GDM1 (cell line): ENCODE results near the gene COL4A6.
A peak's percentile ranks its signal among the peaks of the same experiment; 100 is the strongest.
"Not testable (repeated sequence)": the region's sequence is repeated elsewhere in the genome, so short reads cannot be mapped to it uniquely, and the experiment has no call there.

Experiments used
- DNase-seq: peaks from one replicate; lab custom pipeline; 2025; lab: John Stamatoyannopoulos, UW

COL4A6 gene

DNA sequence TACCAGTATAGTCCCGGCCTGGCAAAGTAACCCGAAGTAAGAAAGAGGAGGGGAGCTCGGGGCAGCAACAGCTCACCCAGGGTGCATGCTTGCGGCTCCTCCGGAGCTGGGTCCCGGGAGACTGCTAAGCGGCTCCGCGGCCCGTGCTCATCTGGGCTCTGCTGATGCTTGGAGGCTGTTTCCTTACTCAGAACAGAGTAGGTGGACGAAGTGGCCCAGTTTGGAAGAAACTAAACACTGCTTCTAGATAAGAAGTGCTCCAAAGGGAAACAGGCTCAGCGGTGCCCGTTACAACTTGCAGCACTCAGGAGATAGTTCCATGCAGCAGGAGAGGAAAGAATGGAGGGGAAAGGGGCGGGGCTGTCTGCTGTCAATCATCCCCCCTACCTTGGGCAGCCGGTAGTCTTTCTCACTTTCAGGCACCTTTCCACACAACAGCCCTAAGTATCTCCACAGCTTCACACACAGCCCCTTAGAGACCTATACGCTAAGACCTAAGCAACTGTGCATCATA is at the start of gene COL4A6:
Gene COL4A6, minus strand, starts transcription at position 313 of the 514 bp plus-strand sequence. Its CDS starts 226 bp downstream, at position 87.
- DNase-seq = no peak

DNA sequence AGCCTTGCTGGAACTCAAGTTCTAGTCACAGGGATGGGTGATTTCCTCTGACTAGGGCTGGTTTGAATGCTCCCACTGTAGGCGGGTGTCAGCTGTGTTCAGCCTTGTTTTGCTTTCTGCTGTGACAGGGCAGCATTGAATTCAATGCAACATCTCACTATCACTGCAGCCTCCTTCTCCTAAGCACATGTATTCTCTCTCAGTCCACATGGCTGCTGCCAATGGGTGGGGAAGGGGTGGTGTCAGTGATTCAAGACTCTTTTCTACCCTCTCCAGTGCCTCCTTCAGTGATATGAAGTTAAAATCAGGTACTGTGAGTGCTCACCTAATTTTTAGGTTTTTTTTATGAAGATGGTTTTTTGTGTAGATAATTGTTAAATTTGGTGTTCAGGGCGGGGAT is 47.7 kb upstream of the COL4A6 start:
- DNase-seq = no peak

DNA sequence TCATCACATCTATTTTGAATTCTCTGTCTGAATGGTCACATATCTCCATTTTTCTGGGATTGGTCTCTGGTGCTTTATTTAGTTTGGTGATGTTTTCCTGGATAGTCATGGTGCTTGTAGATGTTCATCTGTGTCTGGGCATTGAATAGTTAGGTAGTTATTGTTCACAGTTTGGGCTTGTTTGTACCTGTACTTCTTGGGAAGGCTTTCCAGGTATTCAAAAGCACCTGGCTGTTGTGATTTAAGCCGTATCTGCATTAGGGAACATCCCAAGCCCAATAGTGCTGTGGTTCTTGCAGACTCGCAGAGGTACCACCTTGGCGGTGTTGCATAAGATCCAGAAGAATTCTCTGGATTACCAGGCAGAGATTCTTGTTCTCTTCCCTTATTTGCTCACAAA is 46.0 kb upstream of the COL4A6 start:
- no peak for DNase-seq

DNA sequence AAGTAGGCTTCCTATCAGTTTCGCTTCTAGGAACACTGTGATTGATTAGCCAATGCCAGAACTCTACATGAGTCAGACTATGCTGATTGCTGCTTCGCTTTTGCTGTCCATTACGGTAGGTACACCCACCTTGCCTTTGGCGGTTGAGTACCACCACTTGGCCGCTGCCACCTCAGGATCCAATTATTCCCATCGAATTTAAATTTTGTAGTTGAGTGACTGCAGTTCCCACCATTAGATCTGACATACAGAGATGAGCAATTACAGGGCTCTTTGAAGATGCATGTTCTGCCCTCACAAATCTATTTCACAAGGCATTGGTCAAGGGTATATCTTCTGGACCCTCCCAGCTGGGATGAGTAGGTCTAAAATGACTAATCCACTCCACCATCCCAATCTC is 43.3 kb upstream of the COL4A6 start:
- DNase-seq = not testable (repeated sequence)

DNA sequence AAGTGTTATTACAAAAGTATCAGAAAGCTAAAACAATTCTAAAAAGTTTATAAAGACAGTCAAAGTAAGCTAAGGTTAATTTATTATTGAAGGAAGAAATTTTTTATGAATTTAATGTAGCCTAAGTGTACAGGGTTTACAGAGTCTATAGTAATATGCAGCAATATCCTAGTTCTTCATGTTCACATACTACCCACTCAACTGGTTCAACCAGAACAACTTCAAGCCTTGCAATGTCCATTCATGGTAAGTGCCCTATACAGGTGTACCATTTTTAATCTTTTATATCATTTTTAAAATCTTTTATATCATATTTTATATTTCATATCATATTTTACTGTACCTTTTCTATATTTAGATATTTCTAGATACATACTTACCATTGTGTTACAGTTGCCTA is 35.8 kb upstream of the COL4A6 start:
- DNase-seq = no peak

DNA sequence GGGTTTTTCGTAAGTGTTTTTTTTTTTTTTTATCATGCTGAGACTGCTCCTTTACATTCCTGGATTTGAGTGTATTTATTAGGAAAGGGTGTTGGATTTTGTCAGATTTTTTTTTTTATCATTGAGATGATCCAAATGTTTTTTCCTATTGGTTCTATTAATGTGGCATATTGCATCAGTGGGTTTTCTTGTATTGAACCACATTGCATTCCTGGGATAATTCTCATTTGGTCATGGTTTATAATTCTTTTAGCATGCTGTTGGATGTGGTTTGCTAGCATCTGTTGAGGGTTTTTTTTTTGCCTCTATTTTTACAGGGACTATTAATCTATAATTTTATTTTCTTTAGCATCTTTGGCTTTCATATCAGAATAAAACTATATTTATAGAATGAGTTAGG is 30.3 kb upstream of the COL4A6 start:
- DNase-seq = no peak

DNA sequence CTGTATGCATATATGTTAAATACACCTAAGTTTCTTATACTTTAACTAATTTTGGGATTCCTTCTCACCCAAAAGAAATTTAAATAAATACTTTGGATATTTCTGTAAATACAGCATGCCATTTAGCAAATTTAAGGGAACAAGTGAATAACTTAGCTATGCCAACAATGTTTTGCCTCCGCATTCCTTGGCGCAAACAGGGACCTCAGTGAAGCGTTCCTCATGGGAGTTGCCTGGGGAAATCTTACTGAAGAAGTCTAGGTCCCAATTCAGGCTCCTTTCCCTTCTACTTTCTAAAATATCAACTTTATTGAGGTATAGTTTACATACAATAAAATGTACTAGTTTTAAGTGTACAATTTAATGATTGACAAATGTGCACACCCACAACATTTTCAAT is 26.4 kb upstream of the COL4A6 start:
- no peak for DNase-seq

DNA sequence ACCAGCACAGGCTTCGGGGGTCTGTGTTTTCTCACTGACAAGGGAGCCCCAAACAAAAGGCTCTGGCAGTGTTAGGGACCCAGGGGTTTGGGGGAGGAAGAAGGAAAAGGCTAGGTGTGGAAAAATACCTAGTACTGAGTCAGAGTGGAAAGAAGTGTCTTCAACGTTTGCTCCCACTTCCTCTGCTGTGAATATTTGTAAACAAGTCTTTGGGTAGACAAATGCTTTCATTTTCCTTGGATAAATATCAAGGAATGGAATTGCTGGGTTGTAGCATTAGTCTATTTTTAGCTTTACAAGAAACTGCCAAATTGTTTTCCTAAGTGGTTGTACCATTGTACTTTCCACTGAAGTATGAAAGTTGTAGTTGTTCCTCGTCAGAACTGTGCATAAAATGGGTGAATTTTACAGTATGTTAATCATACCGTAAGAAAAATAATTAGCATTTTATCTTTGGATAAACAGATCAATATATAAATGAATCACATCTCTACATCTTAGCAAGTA is 18.8 kb upstream of the COL4A6 start:
- no peak for DNase-seq

DNA sequence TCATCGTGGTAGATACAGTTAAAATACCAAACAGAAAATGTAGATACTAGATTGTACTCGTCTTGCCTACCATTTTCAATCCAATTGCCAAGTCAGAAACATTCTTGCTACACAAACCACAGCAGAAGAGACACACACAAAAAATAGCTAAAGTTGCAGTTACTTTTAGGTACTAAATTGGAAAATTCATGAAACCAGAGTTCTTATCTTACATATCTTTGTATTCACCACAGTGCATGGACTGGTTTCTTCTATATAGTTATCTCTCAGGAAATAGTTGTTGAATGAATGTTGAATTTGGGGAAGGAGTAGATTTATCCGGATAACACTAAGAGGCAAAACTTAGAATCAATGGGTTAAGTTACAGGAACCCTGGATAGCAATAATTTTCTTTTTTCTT is 15.6 kb upstream of the COL4A6 start:
- no peak for DNase-seq

DNA sequence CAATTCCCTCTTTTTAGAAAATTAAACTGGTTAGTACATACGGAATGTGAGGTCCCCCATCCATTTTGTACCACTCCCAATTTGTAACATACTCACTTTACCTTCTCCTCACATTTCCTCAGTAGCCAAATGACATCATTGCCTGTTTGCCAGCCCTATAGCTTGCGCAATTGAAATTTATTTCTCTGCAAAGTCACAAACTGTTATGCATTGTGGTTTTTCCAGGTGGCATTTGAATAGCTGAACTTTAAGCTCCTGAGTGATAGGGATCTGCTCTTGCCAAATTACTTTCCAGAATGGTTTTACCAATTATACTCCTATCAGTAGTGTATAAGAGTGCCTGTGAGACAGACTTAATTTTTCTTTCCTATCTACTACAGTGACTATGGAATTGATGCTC is 9.1 kb upstream of the COL4A6 start:
- DNase-seq = no peak

DNA sequence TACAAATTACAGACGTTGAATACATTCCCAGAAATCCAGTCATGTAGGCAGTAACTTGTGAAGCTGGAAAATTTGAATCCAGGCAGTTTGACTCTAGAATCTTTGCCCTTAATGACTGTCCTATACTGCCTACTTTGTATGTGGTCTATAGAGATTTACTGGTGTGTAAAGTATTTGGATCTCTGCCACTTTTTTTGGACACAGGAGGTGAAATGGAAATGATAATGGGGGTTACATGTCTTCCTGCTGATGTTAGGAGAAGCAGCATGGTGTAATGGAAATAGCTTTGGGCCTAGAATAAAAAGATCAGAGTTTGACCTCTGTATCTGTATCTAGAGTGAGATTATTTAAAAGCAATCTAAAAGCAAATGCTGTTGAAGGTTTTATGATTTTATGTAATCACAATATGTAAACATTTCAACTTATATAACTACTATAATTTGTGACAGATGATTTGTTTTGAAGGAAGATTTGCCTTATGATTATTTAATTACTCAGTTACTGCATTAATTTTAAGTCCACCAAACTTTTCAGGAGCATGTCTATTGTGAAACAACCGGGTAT is 4.8 kb upstream of the COL4A6 start:
- DNase-seq = no peak

DNA sequence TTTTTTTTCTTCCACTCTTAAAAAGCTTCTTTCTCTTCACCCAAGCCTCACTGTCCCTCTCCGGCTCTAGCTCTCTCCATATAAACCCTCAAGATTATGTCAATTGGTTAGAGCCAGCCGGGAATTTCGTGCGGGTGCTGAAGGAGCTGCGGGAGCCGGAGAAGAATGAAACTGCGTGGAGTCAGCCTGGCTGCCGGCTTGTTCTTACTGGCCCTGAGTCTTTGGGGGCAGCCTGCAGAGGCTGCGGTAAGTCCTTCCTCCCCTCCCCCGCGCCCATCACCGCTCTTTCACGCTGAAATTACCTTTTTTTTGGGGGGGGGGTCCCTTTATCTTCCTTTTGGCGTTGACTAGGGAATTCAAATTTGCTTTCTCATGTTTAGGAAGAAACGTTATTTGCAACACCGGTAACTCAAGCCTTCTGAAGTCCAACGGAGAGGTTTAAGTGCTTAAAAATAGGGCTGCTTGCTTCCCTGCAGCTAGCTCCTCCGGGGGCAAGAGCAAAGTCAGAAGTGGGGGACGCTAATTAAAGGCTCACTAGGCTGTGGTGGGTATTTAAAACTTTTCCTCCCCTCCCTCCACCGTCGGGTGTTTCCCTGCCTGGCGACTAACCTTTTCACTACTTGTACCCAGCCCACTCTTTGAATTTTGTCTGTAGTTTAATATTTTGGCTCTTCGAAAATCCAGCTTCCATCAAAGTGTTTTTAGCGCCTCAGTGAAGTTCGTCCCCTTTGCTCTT is 1.9 kb upstream of the COL4A6 start:
- DNase-seq = no peak

DNA sequence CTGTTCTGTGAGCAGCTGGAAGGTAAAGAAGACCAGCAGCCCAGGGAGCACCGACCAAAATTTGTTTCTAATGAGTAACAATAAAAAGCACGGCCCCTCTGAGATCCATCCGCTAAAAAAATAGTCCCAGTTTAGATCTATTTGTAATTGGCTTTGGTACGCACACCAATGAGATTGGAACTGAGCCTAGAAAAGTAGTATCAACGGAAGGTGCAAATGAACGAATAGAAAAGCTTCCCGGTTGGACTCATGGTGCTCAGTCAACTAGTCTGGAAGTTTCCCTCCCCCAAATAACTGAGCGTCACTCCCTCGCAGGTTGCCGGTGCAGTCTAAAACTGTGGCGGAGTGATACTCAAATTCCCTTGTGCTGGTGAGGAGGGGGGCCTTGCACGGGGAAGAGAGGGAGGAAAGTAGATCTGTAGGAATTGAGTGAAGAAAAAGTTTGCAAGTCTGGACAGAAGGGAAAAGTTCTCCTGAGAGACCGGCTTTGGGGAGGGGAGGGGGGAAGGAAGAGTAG is 1.3 kb upstream of the COL4A6 start, which contains the start of gene COL4A5:
Gene COL4A5, plus strand, starts transcription at position 413 of the 517 bp plus-strand sequence. CDS start 288 bp downstream, outside the sequence.
- DNase-seq = peak; percentile 54

DNA sequence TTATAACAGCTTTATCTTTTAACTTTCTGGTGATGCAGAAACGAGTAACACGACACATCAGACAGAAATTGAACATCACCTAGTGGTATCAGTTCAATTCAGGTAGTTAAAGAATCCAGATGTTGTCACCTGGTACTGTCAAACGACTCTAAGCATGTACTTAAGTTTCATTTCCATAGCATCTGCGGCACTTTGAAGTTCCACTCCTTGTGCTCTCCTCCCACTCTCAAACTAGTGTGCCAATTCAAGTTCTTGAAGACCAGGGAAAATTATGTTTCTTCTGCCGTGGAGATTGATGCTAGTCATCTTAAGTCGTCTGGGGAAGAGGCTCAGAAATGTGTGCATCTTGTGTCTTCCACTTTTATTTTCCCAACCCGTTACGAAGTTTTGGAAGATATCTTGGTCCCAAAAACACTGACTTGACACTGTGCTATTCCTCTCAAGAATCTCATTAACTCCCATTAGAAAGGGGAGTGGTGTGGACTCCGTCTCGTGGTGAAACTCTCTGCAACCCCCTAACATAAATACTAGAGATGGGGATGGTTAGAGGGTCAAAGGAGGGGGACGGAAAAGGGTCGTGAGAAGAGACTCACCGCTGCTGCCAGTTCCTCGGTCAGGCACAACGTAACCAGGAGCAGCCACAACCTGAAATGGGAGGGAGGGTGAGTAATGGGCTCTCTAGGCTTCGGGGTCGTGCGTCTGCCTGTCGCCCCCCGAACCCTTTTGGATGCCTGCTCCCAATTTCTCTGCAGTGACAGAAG is 693 bp downstream of the COL4A6 start:
- no peak for DNase-seq

DNA sequence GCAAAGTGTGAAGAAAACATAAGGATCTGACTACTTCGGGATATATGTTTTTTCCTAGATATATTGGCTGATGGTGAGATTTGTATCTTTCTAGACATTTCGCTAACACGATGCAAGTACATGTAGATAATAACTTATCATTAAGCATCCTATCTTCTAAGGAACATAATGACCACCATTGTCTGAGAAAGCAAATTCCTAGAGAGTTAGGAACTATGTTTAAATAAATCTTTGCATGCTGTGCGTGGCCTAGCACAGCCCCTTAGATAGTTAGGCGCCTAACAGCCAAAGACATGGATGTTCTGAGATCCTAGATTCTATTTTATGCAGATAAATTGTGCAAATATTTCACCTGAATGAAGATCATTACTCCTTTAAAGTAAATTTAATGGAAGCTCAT is 3.0 kb downstream of the COL4A6 start:
- DNase-seq = no peak

DNA sequence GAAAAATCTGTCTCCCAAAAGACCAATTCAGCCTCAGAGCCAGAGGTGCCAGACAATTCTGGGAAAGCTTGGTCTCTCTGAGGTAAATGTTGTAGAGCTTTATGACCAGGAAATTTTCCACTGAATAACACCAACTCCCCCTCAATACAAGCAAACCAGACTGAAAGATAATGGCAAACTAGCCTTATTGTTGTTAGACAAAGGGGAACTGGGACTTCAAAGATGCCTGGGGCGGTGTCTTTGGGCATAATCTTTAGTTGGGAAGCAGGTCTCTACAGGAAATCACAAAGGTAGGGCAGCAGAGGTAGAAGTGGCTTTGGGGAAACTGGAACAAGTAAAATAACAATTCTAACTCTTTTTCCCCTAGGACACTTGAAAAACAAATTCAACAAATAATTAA is 12.0 kb downstream of the COL4A6 start:
- no peak for DNase-seq

DNA sequence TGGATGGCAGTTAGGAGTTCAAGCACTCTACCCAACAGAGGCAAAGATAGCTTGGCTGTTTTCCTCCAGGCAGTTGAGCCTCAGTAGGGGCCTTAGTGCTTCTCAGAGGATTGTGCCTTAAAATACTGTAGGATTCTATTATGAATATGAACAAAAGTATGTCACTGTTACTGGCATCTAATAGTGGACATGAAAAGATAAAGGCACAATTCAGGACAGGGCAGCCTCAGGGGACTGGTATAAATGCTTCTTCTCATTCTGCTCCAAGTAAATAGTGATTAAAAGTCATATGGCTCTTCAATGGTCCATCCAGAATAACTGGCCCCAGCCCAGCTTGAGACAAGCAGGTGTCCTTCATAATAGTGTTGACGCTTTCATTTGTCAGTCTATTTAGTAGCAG is 17.7 kb downstream of the COL4A6 start:
- DNase-seq = no peak

DNA sequence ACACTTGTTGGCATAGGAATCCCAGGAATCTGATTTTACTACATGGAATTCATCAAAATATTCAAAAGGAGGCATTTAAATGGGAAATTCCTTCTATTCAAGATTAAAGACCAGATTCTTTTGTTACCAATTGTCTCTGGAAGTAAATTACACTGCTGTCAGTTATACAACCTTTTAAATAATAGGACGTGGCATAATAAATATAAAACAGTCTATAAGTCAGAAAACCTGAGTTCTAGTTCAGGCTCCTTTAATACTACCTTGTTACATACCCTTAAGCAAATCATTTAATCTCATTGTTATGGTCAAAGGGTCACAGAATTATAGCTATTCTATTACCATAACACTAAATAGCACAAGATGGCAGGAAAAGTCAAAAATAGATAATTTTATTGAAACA is 18.8 kb downstream of the COL4A6 start:
- DNase-seq = no peak

DNA sequence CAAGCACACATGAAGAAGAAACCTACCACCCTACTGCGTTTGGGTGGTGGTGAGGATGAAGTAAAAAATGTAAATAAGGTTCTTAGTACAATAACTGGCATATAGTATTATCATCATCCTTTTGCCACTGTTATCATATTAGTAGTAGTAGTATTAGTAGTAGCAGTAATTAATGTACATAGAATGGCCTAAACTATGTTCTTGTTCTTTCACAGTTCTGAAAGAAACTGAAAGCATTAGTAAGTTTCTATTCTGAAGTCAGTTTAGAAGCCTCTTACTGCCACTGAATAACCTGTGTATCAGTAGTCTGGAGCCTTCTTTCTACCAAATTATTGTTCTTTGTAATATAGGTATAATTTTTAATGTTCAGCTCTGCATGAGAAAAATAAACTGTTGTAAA is 21.0 kb downstream of the COL4A6 start:
- no peak for DNase-seq

DNA sequence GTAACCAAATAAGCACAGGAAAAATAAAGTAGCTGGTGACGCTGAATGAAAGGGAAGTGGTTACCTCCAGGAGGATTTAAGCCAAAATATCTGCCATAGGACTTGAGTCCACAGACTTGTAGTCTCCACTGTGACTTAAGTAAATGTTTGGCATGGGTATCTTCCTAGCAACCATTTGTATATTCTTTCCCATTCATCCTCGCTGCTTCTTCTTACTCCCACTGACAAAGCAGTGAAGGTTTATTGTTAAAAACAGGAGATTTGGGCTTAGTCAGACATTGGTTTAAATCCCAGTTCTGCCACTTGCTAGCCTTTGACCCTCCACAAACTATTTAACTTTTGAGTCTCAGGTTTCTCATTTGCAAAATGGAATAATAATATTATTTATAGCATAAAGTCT is 22.3 kb downstream of the COL4A6 start:
- no peak for DNase-seq

DNA sequence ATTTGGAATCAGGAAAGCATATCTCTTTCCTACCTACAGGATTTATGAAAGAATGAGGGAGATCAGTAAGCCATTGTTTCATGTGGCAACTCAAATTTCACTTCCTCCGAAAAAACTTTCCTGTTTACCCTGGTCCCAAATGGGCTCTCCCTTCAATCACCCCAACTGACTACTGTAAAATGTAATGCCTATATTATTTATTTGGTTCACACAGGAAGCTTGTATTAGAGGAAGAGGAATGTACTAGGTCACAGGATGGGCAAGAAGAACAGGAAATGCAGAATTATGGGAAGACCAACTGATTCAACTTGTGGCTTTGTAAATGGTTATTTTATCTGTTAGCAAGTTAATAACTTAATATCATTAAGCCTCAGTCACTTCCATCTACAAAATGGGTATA is 23.1 kb downstream of the COL4A6 start:
- DNase-seq = no peak

DNA sequence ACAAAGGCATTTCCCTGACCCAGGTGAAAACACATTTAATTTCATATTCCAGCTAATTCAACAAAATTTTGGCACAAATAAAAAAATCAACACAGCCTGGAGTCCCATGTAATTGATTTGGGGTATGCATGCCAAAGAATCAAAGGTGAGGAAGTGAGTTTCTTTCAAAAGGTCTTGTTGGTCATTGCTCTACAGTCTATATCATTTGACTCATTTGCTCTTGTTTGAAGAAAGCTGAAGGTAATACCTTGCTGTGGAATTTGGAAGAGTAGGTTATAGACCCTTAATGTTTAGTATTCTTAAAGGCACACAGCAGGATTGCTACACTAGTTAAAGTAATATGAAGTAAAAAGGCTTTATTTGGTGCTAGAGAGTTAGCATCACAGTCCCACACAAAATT is 25.4 kb downstream of the COL4A6 start:
- no peak for DNase-seq
